ENCODE measurements around the gene GHSR.

Gene GHSR

DNA sequence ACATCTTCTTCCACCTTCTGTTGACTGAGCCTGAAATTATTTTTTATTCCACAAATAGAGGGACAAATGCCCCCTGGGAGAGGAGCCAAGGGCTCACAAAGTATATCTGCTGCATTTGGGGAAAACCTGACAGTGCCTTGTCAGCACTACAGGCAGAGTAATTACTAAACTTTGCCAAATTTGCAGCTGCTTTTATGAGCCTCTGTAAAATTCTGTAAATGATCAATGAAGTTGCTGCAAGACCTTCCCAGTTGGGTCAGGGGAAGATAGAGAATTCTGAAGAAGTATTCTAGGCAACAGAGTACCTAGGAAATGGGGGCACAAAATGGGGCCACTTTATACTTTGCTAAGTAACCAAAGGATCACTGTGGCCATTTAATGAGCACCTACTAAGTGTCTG, 10.5 kb downstream of the GHSR start:
- DNase-seq: no peak

DNA sequence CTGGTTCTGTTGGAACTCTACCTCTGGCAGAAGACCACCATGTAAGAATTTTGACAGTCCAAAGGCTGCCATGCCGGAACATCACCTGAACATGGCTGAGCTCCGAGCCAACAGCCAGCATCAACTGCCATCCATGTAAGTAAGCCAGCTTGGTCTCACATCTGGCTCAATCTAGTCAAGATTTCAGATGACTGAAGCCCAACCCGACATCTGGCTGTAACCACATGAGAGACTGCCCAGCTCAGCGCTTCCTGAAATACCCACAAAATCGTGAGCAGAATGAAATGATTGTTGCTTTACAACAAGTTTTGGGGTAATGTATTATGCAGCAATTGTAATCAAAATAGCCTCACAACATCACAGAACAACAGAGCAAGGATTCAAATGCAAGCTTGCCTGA, 32.9 kb downstream of the GHSR start:
- no peak for DNase-seq

DNA sequence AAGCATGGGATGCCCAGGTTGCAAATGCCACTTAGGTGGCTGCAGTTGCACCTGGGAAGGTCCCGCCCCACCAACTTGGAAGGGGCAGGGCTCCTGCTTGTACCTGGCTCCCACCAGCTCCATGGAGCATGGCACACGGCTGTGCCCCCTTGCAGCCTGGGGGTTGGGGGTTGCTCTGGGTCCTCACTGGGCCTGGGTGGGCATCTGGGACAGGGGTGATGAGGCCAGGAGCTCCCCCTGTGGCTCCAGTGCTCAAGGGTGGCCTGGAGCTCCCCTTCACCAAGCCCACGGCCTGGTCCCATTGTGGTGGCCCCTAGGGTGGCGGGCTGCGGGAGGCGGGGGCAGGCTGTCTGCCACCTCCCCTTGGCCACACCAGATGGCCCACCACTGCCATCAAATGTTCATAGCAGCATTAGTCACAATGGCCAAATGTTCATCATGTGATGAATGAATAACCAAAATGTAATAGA, 36.7 kb downstream of the GHSR start:
- no peak for DNase-seq

DNA sequence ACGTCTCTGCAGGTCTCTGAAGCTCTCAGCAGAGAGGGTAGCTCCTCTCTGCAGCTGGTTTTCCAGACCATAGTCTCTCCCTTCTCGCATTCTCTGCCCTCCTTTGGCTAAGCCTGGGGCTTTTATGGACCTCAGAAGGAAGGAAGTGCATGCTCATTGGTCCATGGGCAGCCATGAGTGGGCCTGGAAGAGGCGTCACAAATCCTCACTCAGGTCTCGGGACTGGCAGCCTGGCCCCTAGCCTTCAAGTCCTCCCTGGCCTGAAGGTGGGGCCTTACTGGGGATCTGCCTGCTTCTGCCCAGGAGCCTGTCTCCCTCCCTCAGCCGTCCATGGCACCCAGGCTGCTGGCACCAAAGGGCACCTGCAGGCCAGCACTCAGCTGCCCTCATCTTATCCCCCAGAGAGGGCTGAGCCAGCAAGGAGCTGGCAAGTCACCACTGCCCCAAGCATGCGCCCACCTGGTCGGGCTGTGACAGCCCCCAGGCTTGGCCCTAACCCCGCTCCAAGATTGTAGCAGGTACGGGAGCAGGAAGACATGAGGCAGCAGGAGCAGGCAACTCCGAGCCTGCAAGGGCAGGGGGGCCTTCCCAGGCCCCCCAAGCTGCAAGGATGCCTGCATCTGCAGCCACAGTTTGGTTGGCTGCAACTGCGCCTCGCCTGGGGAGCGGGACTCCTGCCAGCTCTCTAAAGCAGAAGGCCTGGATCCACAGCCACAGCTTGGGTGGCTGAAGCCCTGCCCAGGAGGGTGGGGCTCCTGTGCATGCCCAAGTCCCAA, 37.4 kb downstream of the GHSR start:
- no peak for DNase-seq

DNA sequence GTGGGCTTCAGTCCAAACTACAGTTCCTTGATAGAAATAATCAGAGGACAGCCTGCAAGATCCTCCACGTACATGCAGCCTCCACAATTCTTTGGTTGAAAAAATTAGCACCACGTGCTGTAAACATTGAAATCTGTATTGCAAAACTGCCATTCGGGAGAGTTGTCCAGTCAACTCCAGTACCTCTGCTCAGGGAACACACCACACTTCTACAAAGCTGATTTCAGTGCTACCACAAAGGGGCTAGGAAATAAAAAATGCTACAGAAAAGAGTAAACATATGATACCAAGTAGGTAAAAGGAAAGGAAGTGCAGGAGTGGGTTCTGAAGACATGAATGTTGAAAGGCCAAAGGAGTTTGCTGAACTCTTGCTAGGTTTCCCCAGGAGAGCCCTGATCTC, 40.4 kb downstream of the GHSR start:
- DNase-seq: no peak

DNA sequence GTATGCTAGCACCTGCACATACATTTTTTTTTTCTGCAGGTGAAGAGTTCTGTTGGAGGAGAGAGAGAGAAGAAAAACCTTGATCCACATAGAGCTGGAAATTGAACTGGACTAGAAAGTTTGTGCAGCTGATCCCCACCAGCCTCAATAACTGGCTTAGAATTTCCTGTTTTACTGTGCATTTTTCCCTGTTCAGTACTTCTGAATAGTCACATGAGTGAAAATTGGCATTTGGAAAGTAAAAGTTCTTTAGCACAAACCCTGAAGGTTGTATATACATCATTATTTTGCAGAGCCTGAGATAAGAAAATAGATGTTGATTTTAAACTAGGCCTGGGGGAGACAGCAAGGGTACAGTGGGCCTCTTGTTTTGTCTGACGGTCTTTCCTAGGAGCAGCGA, 42.3 kb downstream of the GHSR start:
- DNase-seq: no peak

DNA sequence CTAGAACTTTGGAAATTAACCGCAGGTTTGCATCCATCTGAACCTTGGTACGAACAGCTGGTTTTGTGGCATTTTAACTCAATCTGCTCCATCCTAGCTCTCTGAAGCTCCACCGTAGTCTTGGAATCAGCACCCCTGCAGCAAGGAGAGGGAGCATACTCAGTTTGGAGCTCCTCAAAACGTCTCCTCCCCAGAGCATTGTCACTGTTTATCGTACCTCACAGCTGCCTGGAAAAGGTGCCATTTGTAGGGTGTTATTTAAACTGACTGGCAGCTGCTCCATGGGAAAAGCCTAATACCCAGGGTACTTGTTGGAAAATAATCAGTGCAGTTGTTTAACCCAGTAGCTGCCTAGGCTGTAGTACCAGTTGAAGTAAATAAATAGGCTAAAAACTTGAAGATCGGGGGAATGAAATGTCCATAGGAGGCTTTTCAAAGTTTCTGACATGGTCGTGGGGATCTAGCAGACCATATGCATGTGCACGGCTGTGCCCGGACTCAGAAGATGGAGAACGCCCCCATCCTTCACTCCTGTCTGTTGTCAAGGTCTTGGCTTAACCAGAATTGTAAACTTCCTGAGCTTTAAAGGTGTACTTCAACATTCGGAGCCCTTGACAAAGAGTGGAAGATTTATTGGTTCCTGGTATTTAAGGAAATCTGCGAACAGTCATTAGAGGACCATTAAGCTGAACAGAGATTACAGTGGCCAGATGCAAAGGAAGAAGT, 43.9 kb downstream of the GHSR start:
- DNase-seq: no peak

DNA sequence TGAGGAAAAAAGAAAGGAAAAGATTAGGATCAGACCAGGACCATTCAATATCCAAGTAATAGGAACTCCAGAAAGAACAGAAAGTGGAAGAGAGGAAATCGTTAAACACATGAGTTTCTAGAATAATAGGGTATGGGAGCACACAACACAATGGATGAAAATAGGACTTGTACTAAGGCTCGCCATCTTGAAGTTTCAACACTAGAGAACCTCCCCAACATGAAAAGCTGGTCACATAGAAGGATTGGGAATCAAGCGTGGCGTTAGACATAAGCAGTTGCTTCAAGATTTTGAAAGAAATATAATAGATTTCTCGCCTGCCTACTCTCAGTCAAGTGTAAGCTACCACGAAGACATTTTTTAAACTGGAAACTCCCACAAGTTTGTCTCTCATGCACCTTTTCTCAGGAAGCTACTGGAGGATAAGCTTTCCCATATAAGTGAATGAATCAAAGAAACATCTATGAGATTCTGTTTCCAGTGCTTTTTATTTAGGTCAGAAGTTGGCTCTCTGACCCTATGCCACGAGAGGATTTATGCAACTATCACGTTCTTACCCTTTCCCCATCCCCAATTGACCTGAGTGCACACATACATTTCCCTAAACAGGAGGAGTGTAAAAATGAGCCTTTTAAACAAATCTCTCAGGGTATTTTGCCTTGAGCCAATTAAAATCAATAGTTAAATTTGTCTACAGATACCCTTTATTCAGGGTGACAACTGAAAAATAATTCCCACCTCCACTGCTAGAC, 45.2 kb downstream of the GHSR start:
- no peak for DNase-seq

DNA sequence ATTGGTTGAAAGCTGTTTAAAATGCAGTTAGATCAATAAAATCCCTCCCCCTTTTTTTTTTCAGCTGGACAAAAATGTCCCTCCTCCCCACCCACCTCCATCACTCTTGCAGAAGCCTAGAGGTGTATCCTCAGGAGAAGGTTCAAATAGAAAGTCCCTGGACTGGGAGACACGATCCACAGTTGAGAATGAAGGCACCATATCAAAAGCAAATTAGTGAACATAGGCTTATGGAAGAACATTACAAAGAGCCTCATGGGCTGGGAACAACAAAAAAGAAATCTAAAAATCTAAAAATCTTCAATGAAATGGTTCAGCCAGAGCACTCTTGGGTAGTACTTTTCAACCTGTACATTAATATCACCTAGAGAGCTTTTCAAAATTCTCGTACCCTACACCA, 46.2 kb downstream of the GHSR start:
- DNase-seq: no peak

DNA sequence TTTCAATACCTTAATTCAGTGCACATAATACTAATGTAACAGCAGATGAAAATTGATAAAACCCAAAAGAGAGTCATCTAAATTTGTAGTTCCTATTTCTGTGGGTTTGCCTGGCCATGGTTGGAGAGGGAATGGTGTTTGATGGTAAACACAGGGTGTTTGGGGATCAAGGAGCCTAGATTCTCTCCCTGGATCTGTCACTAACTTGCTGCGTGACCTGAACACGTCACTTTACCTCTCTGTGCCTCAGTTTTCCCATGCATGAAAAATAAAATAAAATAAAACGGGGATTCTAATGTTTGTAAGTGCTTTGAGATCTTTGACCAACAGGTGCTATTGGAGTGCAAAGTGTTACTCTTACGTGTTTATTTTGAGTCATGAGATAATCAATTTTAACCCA, 49.8 kb downstream of the GHSR start:
- DNase-seq: no peak

DNA sequence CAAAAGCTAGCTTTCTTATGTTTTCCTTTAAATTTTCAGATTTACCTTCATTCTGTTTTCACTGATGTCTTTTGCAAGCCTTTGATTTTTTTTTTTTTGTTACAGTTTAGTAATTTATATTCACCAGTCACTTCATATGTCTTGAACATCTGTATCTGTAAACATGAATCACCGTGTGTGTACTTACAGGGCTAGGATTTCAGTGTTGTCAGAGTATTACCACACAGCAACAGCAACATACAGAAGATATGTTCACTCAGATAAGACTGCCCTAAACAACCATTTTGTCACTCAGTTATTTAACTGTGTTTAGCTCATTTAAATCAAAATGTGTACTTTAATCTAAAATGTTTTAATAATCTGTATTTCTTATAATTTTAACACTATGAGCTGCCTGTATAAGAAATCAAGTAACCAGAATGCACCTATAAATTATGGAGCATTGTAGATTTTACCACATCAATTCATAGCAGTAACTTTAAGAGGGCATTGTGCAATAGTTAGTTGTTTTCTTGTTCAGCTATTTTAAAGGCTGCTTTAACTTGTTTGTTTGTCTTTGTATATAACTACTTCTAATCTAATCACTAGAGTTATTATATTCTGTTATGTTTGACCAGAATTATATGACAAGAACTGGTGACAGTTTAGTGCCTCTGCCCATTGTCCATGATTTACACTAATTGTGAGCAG, 50.4 kb downstream of the GHSR start:
- no peak for DNase-seq

DNA sequence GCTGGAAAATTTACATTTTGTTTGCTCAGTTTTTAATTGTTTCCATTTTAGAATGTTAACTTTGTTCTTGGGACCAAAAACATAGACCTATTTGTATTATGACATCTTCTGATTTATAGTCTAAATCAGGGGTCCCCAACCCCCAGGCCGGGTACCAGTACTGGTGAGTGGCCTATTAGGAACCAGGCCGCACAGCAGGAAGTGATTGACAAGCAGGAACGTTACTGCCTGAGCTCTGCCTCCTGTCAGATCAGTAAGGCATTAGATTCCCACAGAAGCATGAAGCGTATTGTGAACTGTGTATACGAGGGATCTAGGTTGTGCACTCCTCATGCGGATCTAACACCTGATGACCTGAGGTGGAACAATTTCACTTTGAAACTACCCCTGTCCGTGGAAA, 51.9 kb downstream of the GHSR start:
- DNase-seq: no peak

DNA sequence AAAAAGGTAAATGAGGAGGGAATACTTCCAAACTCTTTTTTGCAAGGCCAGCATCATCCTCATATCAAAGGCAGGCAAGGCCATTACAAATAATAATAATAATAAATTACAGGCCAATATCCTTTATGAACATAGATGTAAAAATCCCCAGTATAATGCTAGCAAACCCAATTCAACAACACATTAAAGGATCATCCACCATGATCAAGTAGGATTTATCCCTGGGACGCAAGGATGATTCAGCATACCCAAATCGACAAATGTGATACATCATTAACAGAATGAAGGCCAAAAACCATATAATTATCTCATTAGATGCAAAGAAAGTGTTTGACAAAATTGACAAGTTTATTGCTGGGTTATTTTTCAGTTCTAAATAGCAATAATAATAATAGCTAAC, 53.6 kb downstream of the GHSR start:
- DNase-seq: no peak

Measured in central memory CD4-positive, alpha-beta T cell (primary cell).